Astrocyte (in vitro differentiated cells and primary cell): ENCODE data around the gene SCN1A.

Experiments
- EZH2 ChIP-seq: IDR thresholded peaks from 2 replicates; pipeline ENCODE4 v1.6.1; 2012; ENCODE audit warnings: mild to moderate bottlenecking, low read length, inconsistent platforms; ENCODE audit not compliant: insufficient read depth
- TF ChIP-seq, protein P1 (sequence below): IDR thresholded peaks from 2 replicates; pipeline ENCODE4 v1.5.1; 2011; ENCODE audit warnings: low read depth, mild to moderate bottlenecking, inconsistent platforms, low read length, moderate library complexity; ENCODE audit not compliant: insufficient read depth

DNA sequence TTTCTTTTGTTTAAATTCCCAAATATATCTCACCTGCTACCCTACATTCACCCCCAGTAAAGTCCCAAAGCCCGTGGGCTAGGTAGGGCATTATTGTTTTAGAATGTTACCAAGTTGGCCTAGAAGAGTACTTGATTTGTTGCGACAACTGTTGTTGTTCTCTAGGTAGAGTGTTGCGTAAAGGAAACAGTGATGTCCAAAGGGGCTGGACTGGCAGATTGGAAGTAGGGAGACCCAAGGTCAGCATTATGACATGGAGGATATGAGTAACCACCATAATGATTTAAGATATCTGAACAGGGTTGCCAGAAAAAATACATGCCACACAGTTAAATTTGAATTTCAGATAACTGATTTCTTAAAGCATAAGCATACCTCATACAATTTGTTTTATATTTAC lies 39.2 kb downstream of the SCN1A start:
- no peak for TF ChIP-seq EZH2
- TF ChIP-seq, protein P1, sequence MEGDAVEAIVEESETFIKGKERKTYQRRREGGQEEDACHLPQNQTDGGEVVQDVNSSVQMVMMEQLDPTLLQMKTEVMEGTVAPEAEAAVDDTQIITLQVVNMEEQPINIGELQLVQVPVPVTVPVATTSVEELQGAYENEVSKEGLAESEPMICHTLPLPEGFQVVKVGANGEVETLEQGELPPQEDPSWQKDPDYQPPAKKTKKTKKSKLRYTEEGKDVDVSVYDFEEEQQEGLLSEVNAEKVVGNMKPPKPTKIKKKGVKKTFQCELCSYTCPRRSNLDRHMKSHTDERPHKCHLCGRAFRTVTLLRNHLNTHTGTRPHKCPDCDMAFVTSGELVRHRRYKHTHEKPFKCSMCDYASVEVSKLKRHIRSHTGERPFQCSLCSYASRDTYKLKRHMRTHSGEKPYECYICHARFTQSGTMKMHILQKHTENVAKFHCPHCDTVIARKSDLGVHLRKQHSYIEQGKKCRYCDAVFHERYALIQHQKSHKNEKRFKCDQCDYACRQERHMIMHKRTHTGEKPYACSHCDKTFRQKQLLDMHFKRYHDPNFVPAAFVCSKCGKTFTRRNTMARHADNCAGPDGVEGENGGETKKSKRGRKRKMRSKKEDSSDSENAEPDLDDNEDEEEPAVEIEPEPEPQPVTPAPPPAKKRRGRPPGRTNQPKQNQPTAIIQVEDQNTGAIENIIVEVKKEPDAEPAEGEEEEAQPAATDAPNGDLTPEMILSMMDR = no peak
